MCF 10A (cell line): ENCODE measurements around the gene TMED1. TPM values are rescaled to one million over a fixed set of nuclear protein-coding genes. Genes with fewer than 3 reads are reported as not detected.
A peak's percentile ranks its signal among the peaks of the same experiment; 100 is the strongest.

ENCODE experiments used
- BruUV-seq: library from RNA; stranded (reverse); fragments of 400-500 nt; replicated peaks from 2 replicates; lab custom pipeline; 2021; lab: Mats Ljungman, UMichigan
- CTCF ChIA-PET: fragments of 300-600 bp; sonication (Branson Sonifier 250); formaldehyde crosslinking; extraction: SDS; loops from one replicate; lab custom pipeline; 2021; ENCODE audit warnings: antibody characterized with exemption, inconsistent platforms; lab: Yijun Ruan, JAX
- POLR2A ChIA-PET: fragments of 300-600, 350-650 bp; sonication (Branson Sonifier 250); formaldehyde crosslinking; extraction: SDS; loops from one replicate; lab custom pipeline; 2020; ENCODE audit warnings: antibody characterized with exemption, inconsistent platforms; lab: Yijun Ruan, JAX
- DNase-seq: peaks from one replicate; pipeline ENCODE4 v3.0.0-alpha.2; 2018; ENCODE audit not compliant: unreplicated experiment
- H3K27ac Mint-ChIP-seq: one replicate; pipeline ENCODE4 v1.8.0; 2022; ENCODE audit warnings: mild to moderate bottlenecking, low read depth, mixed read lengths; ENCODE audit not compliant: unreplicated experiment
- H3K27me3 Mint-ChIP-seq: one replicate; pipeline ENCODE4 v1.8.0; 2022; ENCODE audit warnings: mixed read lengths; ENCODE audit not compliant: insufficient read depth, unreplicated experiment
- H3K36me3 Mint-ChIP-seq: one replicate; pipeline ENCODE4 v1.8.0; 2022; ENCODE audit warnings: mild to moderate bottlenecking, moderate library complexity, mixed read lengths; ENCODE audit not compliant: insufficient read depth, unreplicated experiment
- H3K4me1 Mint-ChIP-seq: one replicate; pipeline ENCODE4 v1.8.0; 2022; ENCODE audit warnings: mixed read lengths; ENCODE audit not compliant: insufficient read depth, unreplicated experiment
- H3K4me3 Mint-ChIP-seq: one replicate; pipeline ENCODE4 v1.8.0; 2022; ENCODE audit warnings: mild to moderate bottlenecking, moderate library complexity, mixed read lengths; ENCODE audit not compliant: unreplicated experiment
- H3K9me3 Mint-ChIP-seq: one replicate; pipeline ENCODE4 v1.8.0; 2022; ENCODE audit warnings: mixed read lengths; ENCODE audit not compliant: unreplicated experiment
- CTCF ChIP-seq: fragments of 200-600 bp; IDR thresholded peaks from one replicate; pipeline ENCODE4 v1.8.0; 2022; ENCODE audit warnings: antibody characterized with exemption, mild to moderate bottlenecking; ENCODE audit not compliant: unreplicated experiment
- intact Hi-C: fragments of 100-400 bp; cut with micrococcal nuclease; formaldehyde crosslinking; loops from 2 replicates; pipeline ENCODE4 v1.14.1; 2022
- total RNA-seq: library from RNA; stranded (reverse); gene quantifications from 2 replicates; pipeline ENCODE4 v1.2.3, GENCODE V29; 2022

The TMED1 gene
- total RNA-seq, 1 experiment from 2014 or later, result 23.2 TPM

GRCh38 chr19:10809651-10810285, 26.2 kb downstream of the TMED1 start:
- Mint-ChIP-seq H3K9me3 (peaks cover 10% of the 10 kb centered on the region), H3K4me3 (no peak overlapping the region), H3K27me3 (no peaks in the 10 kb centered on the region), H3K4me1 (peaks cover 15% of the 10 kb centered on the region), H3K27ac (peak overlapping the region; percentile 63), H3K36me3 (peaks cover 43% of the 10 kb centered on the region)
- no peak for TF ChIP-seq CTCF
- BruUV-seq, result no TSS peak
- no peak for DNase-seq
- intact Hi-C loops, result no loop called here
- ChIA-PET CTCF (interaction anchor here (0.7 to 1.2 kb wide), 3 partner anchors 91 to 177 kb away, joined by 3 to 4 read pairs (median 3); partner anchors contain the start of gene DNM2), POLR2A (interaction anchor here (0.5 to 1.9 kb wide), 6 partner anchors 13 to 108 kb away, joined by 3 to 9 read pairs (median 5); partner anchors contain the start of genes QTRT1 and TMED1)

- peak; percentile 93 for DNase-seq
- Mint-ChIP-seq H3K4me1 (peaks cover 15% of the 10 kb centered on the region), H3K9me3 (peaks cover 10% of the 10 kb centered on the region), H3K27me3 (no peaks in the 10 kb centered on the region), H3K27ac (peak overlapping the region; percentile 63), H3K4me3 (peak overlapping the region; percentile 15), H3K36me3 (peaks cover 38% of the 10 kb centered on the region)
- CTCF ChIA-PET, result interaction anchor here (0.7 to 1.2 kb wide), 3 partner anchors 90 to 176 kb away, joined by 3 to 4 read pairs (median 3); partner anchors contain the start of gene DNM2
- POLR2A ChIA-PET, result interaction anchor here (0.5 to 1.9 kb wide), 5 partner anchors 27 to 108 kb away, joined by 3 to 9 read pairs (median 6); partner anchors contain the start of genes QTRT1 and TMED1
- no TSS peak for BruUV-seq
- intact Hi-C loops, result no loop called here
- no peak for TF ChIP-seq CTCF
Observed at GRCh38 chr19:10808937-10809649, 26.9 kb downstream of the TMED1 start.

DNA sequence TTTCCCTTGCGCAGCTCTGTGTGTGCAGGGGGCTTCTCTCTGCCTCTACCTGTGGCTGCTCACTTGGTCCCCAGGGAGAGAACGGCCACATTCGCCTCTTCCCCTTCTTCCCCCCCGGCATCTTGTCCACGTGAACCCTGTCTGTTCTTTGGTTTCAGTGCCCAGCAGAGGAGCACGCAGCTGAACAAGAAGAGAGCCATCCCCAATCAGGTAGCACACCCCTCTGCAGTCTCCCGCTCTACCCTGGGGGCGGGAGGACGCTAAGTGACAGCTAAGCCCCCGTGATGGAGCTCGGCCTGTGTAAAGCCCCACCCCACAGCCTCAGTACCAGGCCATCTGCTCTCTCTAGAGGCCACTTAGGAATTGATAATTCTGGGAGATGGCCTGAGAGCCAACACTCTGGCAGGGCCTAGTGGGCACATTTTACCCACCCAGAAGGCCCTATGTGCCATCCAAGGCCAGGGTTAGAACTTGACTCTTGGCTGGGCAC, 30.2 kb downstream of the TMED1 start:
- no TSS peak for BruUV-seq
- Mint-ChIP-seq H3K27ac (no peak overlapping the region), H3K4me3 (no peak overlapping the region), H3K9me3 (peaks cover 10% of the 10 kb centered on the region), H3K27me3 (no peaks in the 10 kb centered on the region), H3K4me1 (peaks cover 15% of the 10 kb centered on the region), H3K36me3 (peaks cover 54% of the 10 kb centered on the region)
- POLR2A ChIA-PET, result interaction anchor here (0.7 to 1.1 kb wide), 2 partner anchors 8 to 12 kb away, joined by 4 read pairs; no protein-coding TSS in a partner anchor
- intact Hi-C loops, result no loop called here
- CTCF ChIA-PET, result interaction anchor here (0.6 to 1.0 kb wide), 2 partner anchors 88 to 362 kb away, joined by 4 to 5 read pairs; partner anchors contain the start of gene DNM2
- no peak for DNase-seq
- TF ChIP-seq CTCF, result no peak
